ENCODE measurements around the gene NATD1. TPM values are rescaled to one million over a fixed set of nuclear protein-coding genes. Genes with fewer than 3 reads are reported as not detected.

Gene NATD1
- polyA plus RNA-seq, 2 of the 4 experiments (the other 2 are of a cell fraction): 1.1 to 1.6 TPM

- CTCF ChIA-PET: interaction anchor here (0.9 to 2.2 kb wide), 7 partner anchors 9 to 71 kb away, joined by 3 to 12 read pairs (median 3); no protein-coding TSS in a partner anchor
- ATAC-seq (no peak), FAIRE-seq (no peak)
These were observed 63.1 kb downstream of the NATD1 start for GRCh38 chr17:21190078-21190477.

GRCh38 chr17:21189361-21189760 is 63.8 kb downstream of the NATD1 start:
- TF ChIP-seq NR3C1 (IDR thresholded peaks at IDR 0.05) (no peak), CEBPB (IDR thresholded peaks at IDR 0.05) (no peak), CBX2 (IDR thresholded peaks at IDR 0.05; ENCODE audit: borderline replicate concordance, low read depth) (no peak), ZSCAN20 (CRISPR knock-in tag; IDR thresholded peaks at IDR 0.05) (no peak), CHD2 (IDR thresholded peaks at IDR 0.05; ENCODE audit: low read length, partially characterized antibody) (no peak), PHF8 (IDR thresholded peaks at IDR 0.05; ENCODE audit: borderline replicate concordance, low read depth) (no peak), FOXS1 (CRISPR knock-in tag; IDR thresholded peaks at IDR 0.05) (no peak)
- CTCF ChIA-PET: interaction anchor here (1.0 to 2.2 kb wide), 4 partner anchors 12 to 71 kb away, joined by 3 to 12 read pairs (median 6); no protein-coding TSS in a partner anchor
- ATAC-seq: no peak
- no peak for FAIRE-seq
- Histone ChIP-seq H3K4me1 (no peaks in the 10 kb centered on the region), H3K4me2 (no peak overlapping the region), H3K27ac (no peak overlapping the region), H3K9me3 (no peaks in the 10 kb centered on the region), H3K4me3 (no peak overlapping the region)
- WGBS (ENCODE audit: missing lambda C conversion rate): 98% methylated on average over 4 of the region's 4 CpGs
- POLR2A ChIA-PET: no interaction called here
- no peak for DNase-seq (ENCODE audit: low read depth in 1 of 2, low spot score in 1 of 2)

More at GRCh38 chr17:21190078-21190477, 63.1 kb downstream of the NATD1 start:
- H3K4me3 ChIP-seq: no peak overlapping the region
- no peak for DNase-seq (ENCODE audit: low read depth in 1 of 2, low spot score in 1 of 2)
- H3K4me1 ChIP-seq: no peaks in the 10 kb centered on the region
- POLR2A ChIA-PET: interaction anchor here (0.6 kb wide), 1 partner anchor 47 kb away, joined by 8 read pairs; no protein-coding TSS in a partner anchor
- no peak overlapping the region for H3K27ac ChIP-seq
- no peak for TF ChIP-seq HOXB5 (CRISPR knock-in tag; IDR thresholded peaks at IDR 0.05)
- H3K4me2 ChIP-seq: no peak overlapping the region
- WGBS (ENCODE audit: missing lambda C conversion rate): 91% methylated on average over 6 of the region's 6 CpGs
- H3K9me3 ChIP-seq: no peaks in the 10 kb centered on the region

Small RNAs within 50 kb of the gene (small RNA-seq; reads per million reads assigned to genes)
- gene RN7SL426P: 0 reads per million in 6 experiments

Other genes starting within 250 kb of the NATD1 start
- 293 and 300 TPM in 2 replicates for gene USP22, start 210.4 kb downstream of the NATD1 start, polyA plus RNA-seq (2011; rRNA removed)
- gene USP22, start 210.4 kb downstream of the NATD1 start, polyA plus RNA-seq (2017; fragmentation: RNase III; extraction: RNeasy Plus Mini Kit Qiagen cat#74134 plus additional on column Dnase treatment): 130 to 141 TPM (median 134 TPM) in 3 replicates
- gene DHRS7B, start 126.4 kb downstream of the NATD1 start, polyA plus RNA-seq (2011; rRNA removed): 25.4 and 31.7 TPM in 2 replicates
- 22.8 to 27.2 TPM (median 23.6 TPM) in 3 replicates for gene DHRS7B, start 126.4 kb downstream of the NATD1 start, polyA plus RNA-seq (2017; fragmentation: RNase III; extraction: RNeasy Plus Mini Kit Qiagen cat#74134 plus additional on column Dnase treatment)
- gene TMEM11, start 39.2 kb downstream of the NATD1 start, polyA plus RNA-seq (2011; rRNA removed): 57.7 and 61.4 TPM in 2 replicates
- 61.0 to 69.5 TPM (median 62.0 TPM) in 3 replicates for gene TMEM11, start 39.2 kb downstream of the NATD1 start, polyA plus RNA-seq (2017; fragmentation: RNase III; extraction: RNeasy Plus Mini Kit Qiagen cat#74134 plus additional on column Dnase treatment)
- 13.9 and 25.0 TPM in 2 replicates for gene MAP2K3, start 31.3 kb upstream of the NATD1 start, polyA plus RNA-seq (2011; rRNA removed)
- 36.9 to 42.8 TPM (median 37.1 TPM) in 3 replicates for gene MAP2K3, start 31.3 kb upstream of the NATD1 start, polyA plus RNA-seq (2017; fragmentation: RNase III; extraction: RNeasy Plus Mini Kit Qiagen cat#74134 plus additional on column Dnase treatment)
- 0.34 and 0.38 TPM in 2 replicates for gene KCNJ12, start 122.9 kb upstream of the NATD1 start, polyA plus RNA-seq (2011; rRNA removed)
- gene KCNJ12, start 122.9 kb upstream of the NATD1 start, polyA plus RNA-seq (2017; fragmentation: RNase III; extraction: RNeasy Plus Mini Kit Qiagen cat#74134 plus additional on column Dnase treatment): 0.44 to 0.54 TPM (median 0.46 TPM) in 3 replicates

All from A549 (cell line).